Prostate gland (tissue), 2 donors: ENCODE data around the gene VAC14.

Source experiments
- POLR2A ChIP-seq: fragments of 450-650 bp; IDR thresholded peaks from one replicate; pipeline ENCODE4 v1.6.1; 2016; ENCODE audit warnings: antibody characterized with exemption, mild to moderate bottlenecking
- TF ChIP-seq, protein P1 (sequence below), 4 experiments: fragments of 200-600 bp in 2 of 4; fragments of 450-650 bp in 2 of 4; sonication (generic) in 2 of 4; IDR thresholded peaks; 1 replicate in 3 of 4; 2 replicates in 1 of 4; pipeline ENCODE4 v1.5.1; 2016 to 2019; ENCODE audit warnings: antibody characterized with exemption in 4 of 4, mild to moderate bottlenecking in 2 of 4, moderate library complexity in 2 of 4

DNA sequence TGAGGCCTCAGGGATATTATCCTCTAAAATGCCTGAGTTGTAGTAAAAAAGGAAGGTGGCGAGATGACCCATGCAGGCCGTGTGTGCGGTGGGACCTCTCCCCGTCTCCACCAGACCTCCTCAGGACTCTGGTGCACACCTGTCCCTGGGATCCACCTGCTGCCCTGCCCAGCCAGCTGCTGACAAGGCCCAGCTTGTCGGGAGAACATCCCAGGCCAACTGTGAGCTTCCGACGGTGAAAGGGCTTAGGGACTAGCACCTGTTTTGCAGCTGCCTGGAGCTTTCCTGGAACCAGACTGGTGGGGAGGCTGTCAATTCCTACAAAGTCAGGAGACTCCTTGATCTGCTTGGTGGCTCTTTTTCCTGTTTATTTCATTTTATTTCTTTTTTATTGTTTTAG lies 143.0 kb downstream of the VAC14 start:
- TF ChIP-seq, protein P1, sequence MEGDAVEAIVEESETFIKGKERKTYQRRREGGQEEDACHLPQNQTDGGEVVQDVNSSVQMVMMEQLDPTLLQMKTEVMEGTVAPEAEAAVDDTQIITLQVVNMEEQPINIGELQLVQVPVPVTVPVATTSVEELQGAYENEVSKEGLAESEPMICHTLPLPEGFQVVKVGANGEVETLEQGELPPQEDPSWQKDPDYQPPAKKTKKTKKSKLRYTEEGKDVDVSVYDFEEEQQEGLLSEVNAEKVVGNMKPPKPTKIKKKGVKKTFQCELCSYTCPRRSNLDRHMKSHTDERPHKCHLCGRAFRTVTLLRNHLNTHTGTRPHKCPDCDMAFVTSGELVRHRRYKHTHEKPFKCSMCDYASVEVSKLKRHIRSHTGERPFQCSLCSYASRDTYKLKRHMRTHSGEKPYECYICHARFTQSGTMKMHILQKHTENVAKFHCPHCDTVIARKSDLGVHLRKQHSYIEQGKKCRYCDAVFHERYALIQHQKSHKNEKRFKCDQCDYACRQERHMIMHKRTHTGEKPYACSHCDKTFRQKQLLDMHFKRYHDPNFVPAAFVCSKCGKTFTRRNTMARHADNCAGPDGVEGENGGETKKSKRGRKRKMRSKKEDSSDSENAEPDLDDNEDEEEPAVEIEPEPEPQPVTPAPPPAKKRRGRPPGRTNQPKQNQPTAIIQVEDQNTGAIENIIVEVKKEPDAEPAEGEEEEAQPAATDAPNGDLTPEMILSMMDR (IDR thresholded peaks at IDR 0.05), result no peak
- TF ChIP-seq POLR2A, result no peak
